Kidney glomerular epithelial cell (primary cell): Measurements from ENCODE around the gene SERTM2.
"Not testable (repeated sequence)": the region's sequence is repeated elsewhere in the genome, so short reads cannot be mapped to it uniquely, and the experiment has no call there.

Source experiments
- DNase-seq: peaks from one replicate; lab custom pipeline; 2025; lab: John Stamatoyannopoulos, UW

SERTM2 gene

DNA sequence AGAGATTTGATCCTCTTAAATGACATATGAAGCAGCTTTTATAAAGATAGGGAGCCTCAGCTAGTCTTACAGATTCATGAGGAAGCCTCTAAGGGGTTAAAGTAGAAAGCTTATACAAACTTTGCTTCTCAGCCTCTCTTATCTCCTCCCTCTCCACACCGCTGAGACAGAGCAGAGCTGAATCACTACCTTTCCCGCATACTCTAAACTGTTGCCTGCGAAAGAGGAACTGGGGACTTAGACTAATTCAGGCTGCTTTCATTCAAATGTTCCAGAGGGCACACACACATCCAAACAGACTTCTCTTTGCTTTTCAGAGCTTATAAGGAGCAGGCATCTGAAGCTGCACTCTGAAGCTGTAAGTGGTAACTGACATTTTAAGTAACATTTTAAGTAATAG is at the start of gene SERTM2:
Gene SERTM2, plus strand, starts transcription at position 169 of the 400 bp plus-strand sequence. CDS start 7,213 bp downstream, outside the sequence.
- peak; percentile 24 for DNase-seq

GRCh38 chrX:111465669-111466068 is 45.8 kb upstream of the SERTM2 start:
- DNase-seq: no peak

DNA sequence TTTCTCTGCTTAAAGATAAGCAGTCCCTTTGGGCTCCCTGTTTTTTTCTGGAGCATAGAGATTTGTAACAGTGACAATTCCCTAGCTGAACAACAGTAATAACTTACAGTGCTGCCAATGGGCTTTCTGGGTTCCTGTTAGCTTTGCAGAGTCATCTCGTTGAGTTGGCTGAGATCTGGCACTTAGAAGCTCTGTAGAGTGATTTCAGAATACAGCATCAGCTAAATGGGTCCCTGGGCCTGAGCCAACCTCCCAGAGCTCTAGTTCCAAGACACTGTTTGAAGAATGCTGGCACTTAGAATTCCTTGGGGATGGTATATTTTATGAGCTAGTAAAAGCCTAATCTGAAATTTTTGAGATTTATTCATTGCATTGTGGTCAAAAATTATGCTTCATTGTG is 43.5 kb upstream of the SERTM2 start:
- DNase-seq: no peak

DNA sequence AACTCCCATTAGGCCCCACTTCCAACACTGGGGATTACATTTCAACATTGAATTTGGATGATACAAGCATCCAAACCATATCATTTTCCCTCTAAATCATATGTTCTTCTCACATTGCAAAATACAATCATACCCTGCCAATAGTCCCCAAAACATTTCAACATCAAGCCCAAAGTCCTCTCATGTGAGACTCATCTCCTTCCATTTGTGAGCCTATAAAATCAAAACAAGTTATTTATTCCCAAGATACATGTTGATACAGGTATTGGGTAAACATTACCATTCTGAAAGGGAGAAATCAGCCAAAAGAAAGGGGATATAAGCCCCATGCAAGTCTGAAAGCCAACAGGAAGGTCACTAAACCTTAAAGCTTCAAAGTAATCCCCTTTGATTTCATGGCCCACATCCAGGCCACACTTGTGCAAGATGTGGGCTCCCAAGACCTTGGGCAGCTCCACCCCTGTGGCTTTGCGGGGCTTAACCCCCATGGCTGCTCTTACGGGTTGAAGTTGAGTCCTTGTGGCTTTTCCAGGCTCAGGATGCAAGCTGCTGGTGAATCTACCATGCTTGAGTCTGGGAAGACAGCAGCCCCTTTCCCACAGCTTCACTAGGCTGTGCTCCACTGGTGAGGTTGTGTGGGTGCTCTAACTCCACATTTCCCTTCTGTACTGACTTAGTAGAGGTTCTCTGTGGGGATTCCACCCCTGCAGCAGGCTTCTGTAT is 40.6 kb upstream of the SERTM2 start:
- no peak for DNase-seq

GRCh38 chrX:111481896-111482295 is 29.5 kb upstream of the SERTM2 start:
- no peak for DNase-seq

DNA sequence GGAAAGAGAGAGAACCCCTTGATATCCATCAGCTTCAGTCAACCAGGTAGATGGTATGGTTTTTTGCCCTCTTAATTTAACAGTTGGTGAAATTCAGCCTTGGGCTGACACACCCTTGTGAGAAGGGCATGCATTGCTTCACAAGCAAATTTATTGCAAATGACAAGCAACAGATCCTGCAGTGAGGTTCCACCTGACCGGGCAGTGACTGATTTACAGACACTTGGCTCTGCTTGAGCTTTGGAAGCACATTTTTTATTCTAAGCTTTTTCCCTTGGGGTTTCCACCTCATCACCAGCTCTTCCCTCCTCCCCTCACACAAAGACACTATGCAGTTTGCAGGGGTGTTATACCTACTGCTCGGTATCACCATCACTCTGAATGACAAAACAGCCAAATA is 28.3 kb upstream of the SERTM2 start:
- peak; percentile 11 for DNase-seq

DNA sequence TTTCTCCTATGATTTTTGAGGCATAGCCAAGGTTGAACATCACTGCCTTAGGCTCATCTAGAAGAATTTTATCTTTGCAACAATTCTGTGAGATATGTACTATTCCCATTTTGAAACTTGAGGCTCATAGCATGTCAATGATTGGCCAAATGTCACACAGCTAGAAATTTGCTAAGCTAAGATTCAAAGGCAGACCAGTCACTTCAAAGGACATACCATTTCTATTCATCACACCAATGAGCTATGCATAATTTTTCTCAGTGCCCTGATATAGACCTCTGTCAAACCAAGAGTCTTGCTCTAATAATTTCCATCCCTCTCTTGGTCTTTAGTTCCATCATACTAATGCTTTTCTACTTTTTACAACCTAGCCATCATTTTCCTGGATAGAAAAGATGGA is 27.6 kb upstream of the SERTM2 start:
- peak; percentile 1 for DNase-seq

GRCh38 chrX:111490688-111491087 is 20.8 kb upstream of the SERTM2 start:
- DNase-seq: no peak

GRCh38 chrX:111492085-111492484 is 19.4 kb upstream of the SERTM2 start:
- DNase-seq: no peak

DNA sequence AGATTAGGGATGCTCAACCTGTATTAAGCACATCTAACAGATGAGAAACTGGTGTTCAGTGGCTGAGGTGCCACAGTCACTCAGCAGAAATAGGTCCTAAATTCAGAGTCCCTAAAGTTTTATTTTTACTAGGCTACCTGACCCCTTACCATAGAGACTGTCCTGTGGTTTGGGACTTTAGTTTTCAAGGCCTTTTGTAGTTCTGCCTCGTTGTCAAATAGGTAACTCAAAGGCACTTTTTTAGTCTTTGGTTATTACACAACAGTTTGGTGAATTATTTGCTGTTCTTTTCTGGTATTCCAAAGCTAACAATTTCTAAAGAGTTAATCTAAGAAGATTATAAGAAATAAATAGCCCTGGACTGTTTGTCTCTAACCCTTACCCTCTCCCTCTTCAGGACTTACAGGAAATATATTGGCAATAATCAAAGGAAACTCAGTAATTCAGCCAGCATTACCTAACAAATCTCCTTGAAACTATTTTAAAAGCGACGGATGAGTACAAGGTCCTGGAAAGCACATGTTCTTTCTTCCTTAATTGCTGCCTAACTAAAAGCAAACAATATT is 12.8 kb upstream of the SERTM2 start:
- no peak for DNase-seq

GRCh38 chrX:111503485-111503993 is 7.9 kb upstream of the SERTM2 start:
- DNase-seq: no peak

GRCh38 chrX:111504941-111505340 is 6.5 kb upstream of the SERTM2 start:
- DNase-seq: no peak

- DNase-seq: no peak
Measured at GRCh38 chrX:111505783-111506182, 5.7 kb upstream of the SERTM2 start.

GRCh38 chrX:111506826-111507225 is 4.6 kb upstream of the SERTM2 start:
- DNase-seq: no peak

- DNase-seq: peak; percentile 26
Measured at GRCh38 chrX:111507933-111508332, 3.5 kb upstream of the SERTM2 start.

DNA sequence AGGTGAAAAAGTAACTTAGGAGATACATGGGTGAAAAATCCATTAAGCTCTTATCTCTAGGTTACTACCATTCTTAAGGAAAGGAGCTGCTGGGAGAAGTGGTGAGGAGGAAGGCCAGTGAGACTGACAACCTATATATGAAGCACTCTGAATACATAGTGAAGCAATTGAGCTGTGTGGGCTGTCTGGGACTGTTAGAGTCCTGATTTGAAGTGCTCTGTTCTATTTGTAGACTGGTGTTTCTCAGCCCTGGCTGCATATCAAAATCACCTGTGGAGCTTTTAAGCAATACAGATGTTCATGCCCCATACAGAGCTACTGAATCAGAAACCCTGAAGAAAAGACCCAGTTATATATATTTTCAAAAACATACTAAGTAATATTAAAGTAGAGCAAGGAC is 3.9 kb downstream of the SERTM2 start:
- no peak for DNase-seq

GRCh38 chrX:111518667-111519066 is 7.2 kb downstream of the SERTM2 start:
- DNase-seq: no peak

- DNase-seq: peak; percentile 10
Measured at GRCh38 chrX:111519215-111519614, 7.8 kb downstream of the SERTM2 start.

DNA sequence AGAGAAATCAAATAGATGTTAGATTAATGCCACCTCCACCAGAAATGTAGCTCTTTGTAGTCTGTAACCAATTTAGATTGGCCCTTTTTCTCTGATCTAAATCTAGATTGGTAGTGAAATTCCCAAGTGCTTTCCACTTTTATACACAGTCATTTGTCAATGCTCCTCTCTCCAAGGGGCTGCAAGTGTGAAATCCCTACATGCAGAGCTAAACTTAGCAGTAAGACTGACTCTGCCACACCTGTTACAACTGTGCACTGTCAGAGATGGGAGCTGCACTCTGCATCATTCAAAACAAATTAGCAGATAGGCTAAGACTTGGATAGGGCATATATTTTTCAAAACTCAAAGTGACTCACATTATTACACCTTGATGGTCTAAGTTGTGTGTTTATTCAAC is 9.1 kb downstream of the SERTM2 start:
- DNase-seq: no peak

DNA sequence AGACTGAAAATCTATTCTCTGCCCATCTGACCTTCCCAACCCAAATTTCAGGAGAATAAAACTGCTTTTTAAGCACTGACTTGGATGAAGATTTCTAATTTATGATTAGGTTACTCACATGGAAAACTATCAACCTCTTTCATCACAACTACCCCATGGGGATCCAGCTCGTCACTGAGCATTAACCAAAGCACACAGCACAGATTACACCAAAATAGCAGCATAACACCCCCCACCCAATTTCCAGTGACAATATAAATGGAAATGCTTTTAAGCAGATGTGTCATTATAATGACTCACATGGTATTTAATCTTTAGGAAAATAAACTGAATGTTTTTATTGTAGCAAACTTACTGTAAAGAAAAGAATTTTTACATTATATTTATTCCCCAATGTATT is 9.7 kb downstream of the SERTM2 start:
- no peak for DNase-seq

GRCh38 chrX:111543212-111543741 is 31.8 kb downstream of the SERTM2 start:
- no peak for DNase-seq

DNA sequence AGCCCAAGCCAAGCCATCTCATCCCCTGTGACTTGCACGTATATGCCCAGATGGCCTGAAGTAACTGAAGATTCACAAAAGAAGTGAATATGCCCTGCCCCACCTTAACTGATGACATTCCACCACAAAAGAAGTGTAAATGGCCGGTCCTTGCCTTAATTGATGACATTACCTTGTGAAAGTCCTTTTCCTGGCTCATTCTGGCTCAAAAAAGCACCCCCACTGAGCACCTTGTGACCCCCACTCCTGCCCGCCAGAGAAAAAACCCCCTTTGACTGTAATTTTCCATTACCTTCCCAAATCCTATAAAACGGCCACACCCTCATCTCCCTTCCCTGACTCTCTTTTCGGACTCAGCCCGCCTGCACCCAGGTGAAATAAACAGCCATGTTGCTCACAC is 37.8 kb downstream of the SERTM2 start:
- not testable (repeated sequence) for DNase-seq

DNA sequence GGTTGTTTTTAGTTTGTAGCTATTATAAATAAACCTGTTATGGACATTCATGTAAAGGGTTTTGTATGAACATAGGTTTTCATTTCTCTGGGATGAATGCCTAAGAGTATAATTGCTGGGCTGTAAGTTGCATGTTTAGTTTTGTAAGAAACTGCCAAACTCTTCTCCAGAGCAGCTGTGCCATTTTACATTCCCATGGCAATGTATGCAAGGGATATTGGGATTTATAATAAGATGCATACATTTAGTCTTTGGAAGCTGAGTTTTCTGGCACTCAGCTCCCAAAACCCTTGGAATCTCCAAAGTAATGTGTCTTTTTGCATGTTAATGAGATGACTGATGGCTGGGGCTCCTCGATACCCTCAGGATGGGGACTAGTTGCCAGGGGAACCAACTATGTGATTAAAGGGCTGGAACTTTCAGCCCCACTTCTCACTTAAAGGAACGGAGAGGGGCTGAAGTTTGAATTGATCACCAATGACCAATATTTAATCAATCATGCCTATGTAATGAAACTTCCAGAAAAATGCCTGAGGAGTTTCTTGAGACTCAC is 44.0 kb downstream of the SERTM2 start:
- no peak for DNase-seq
